K562 (cell line): ENCODE measurements around the gene GNAT3. TPM values are rescaled to one million over a fixed set of nuclear protein-coding genes. Genes with fewer than 3 reads are reported as not detected.

ENCODE experiments used
- ATAC-seq: fragments of 200-7000 bp; cut with Tn5 transposase; 3 replicates; pipeline ENCODE4 v1.9.1; 2020; ENCODE audit warnings: moderate library complexity
- BruUV-seq: library from RNA; stranded (reverse); fragments of 400-500 nt; replicated peaks from 2 replicates; lab custom pipeline; 2021; lab: Mats Ljungman, UMichigan
- CTCF ChIA-PET: fragments of 300-600 bp; formaldehyde crosslinking; extraction: SDS; loops from one replicate; lab custom pipeline; 2021; ENCODE audit warnings: low intra/inter-chr PET ratio; lab: Yijun Ruan, JAX
- POLR2A ChIA-PET: fragments of 300-600, 350-650 bp; sonication (Branson Sonifier 250); formaldehyde crosslinking; extraction: SDS; loops from one replicate; lab custom pipeline; 2021; ENCODE audit warnings: antibody characterized with exemption, inconsistent platforms; lab: Yijun Ruan, JAX
- DNase-seq, 4 experiments: peaks; one replicate each; pipeline versions ENCODE4 v3.0.0 to v3.0.0-alpha.2; 2011 to 2018; ENCODE audit warnings: low spot score in 3 of 4, mixed read lengths in 3 of 4; ENCODE audit errors: extremely low read depth in 1 of 4
- FAIRE-seq: peaks from 2 replicates; lab custom pipeline; 2011; peaks lifted over from hg19 to GRCh38; lab: Jason Lieb, UNC
- H2AFZ ChIP-seq: 2 replicates; pipeline ENCODE4 v1.6.0; 2011; ENCODE audit warnings: low read depth, low read length, control low read depth, inconsistent platforms
- H3K27ac ChIP-seq: fragments of 200-600 bp; 3 replicates; pipeline ENCODE4 v1.8.0; 2011; ENCODE audit warnings: low read depth, mild to moderate bottlenecking, control low read depth, inconsistent platforms, low read length, moderate library complexity, mixed read lengths; ENCODE audit errors: extremely low read depth
- H3K27me3 ChIP-seq, 2 experiments: fragments of 300-600 bp in 1 of 2; 2 replicates in 1 of 2; 3 replicates in 1 of 2; pipeline versions ENCODE4 v1.6.0 to v1.8.0; 2011; ENCODE audit warnings: inconsistent platforms in 2 of 2, low read length in 2 of 2, mild to moderate bottlenecking in 1 of 2, mixed read lengths in 1 of 2, moderate library complexity in 1 of 2; ENCODE audit not compliant: control insufficient read depth in 2 of 2, insufficient read depth in 2 of 2
- H3K36me3 ChIP-seq: fragments of 300-600 bp; 3 replicates; pipeline ENCODE4 v1.8.0; 2011; ENCODE audit warnings: mild to moderate bottlenecking, low read length, inconsistent platforms; ENCODE audit not compliant: control insufficient read depth, insufficient read depth
- H3K4me1 ChIP-seq, 2 experiments: fragments of 200-600 bp in 1 of 2; replicated peaks in 1 of 2; 2 replicates in 1 of 2; 3 replicates in 1 of 2; pipeline versions ENCODE4 v1.5.1 to v1.8.0; 2011; ENCODE audit warnings: inconsistent platforms in 2 of 2, low read length in 2 of 2, mild to moderate bottlenecking in 1 of 2, mixed read lengths in 1 of 2, moderate library complexity in 1 of 2; ENCODE audit not compliant: control insufficient read depth in 2 of 2, insufficient read depth in 2 of 2
- H3K4me2 ChIP-seq: 2 replicates; pipeline ENCODE4 v1.6.1; 2011; ENCODE audit warnings: low read length, control low read depth, inconsistent platforms, mixed read lengths; ENCODE audit not compliant: insufficient read depth
- H3K4me3 ChIP-seq: fragments of 200-600 bp; sonication (generic), shearing (Covaris generic); 2 replicates; pipeline ENCODE4 v1.5.1; 2016; ENCODE audit warnings: control low read depth, inconsistent platforms
- H3K79me2 ChIP-seq: fragments of 200-600 bp; 3 replicates; pipeline ENCODE4 v1.8.0; 2011; ENCODE audit warnings: low read length, inconsistent platforms; ENCODE audit not compliant: control insufficient read depth, insufficient read depth
- H3K9ac ChIP-seq, 2 experiments: 2 replicates each; pipeline versions ENCODE4 v1.6.0 to v1.6.1; 2011; ENCODE audit warnings: low read depth in 2 of 2, low read length in 2 of 2, control low read depth in 1 of 2, inconsistent platforms in 1 of 2, mild to moderate bottlenecking in 1 of 2, mixed read lengths in 1 of 2; ENCODE audit not compliant: insufficient read depth in 1 of 2
- H3K9me1 ChIP-seq: one replicate; pipeline ENCODE4 v1.6.0; 2011; ENCODE audit warnings: inconsistent platforms, mild to moderate bottlenecking, low read length, moderate library complexity; ENCODE audit not compliant: control insufficient read depth, insufficient read depth
- H3K9me3 ChIP-seq: replicated peaks from 2 replicates; pipeline ENCODE4 v1.5.1; 2011; ENCODE audit warnings: low read depth, low read length, inconsistent platforms; ENCODE audit not compliant: control insufficient read depth, insufficient read depth
- H4K20me1 ChIP-seq: replicated peaks from 2 replicates; pipeline ENCODE4 v1.6.1; 2011; ENCODE audit warnings: low read length, inconsistent platforms, mixed read lengths; ENCODE audit not compliant: control insufficient read depth, insufficient read depth
- ARNT ChIP-seq, 2 experiments: fragments of 450-650 bp; IDR thresholded peaks; 2 replicates each; pipeline ENCODE4 v1.6.1; 2016; ENCODE audit warnings: mild to moderate bottlenecking in 1 of 2
- DPF2 ChIP-seq: fragments of 450-650 bp; IDR thresholded peaks from 2 replicates; pipeline ENCODE4 v1.6.1; 2016
- FOSL1 ChIP-seq: fragments of 200-800 bp; sonication (Bioruptor generic); conservative IDR thresholded peaks from 2 replicates; pipeline ENCODE4 v1.6.1; 2016; ENCODE audit warnings: missing genetic modification characterization, missing compliant biosample characterization
- HNRNPK ChIP-seq: fragments of 200-400 bp; formaldehyde crosslinking; IDR thresholded peaks from one replicate; pipeline ENCODE4 v1.6.1; 2018; ENCODE audit warnings: mild to moderate bottlenecking, low read depth, low read length; ENCODE audit not compliant: poor library complexity, severe bottlenecking
- PTRF ChIP-seq: fragments of 450-650 bp; IDR thresholded peaks from 2 replicates; pipeline ENCODE4 v1.6.1; 2016; ENCODE audit warnings: mild to moderate bottlenecking, missing genetic modification characterization, missing compliant biosample characterization
- TCF7L2 ChIP-seq: fragments of 150-350 bp; IDR thresholded peaks from 2 replicates; pipeline ENCODE4 v1.6.1; 2016; ENCODE audit warnings: low read depth, mild to moderate bottlenecking, low read length, moderate library complexity
- ZFP91 ChIP-seq: sonication (generic); formaldehyde crosslinking; IDR thresholded peaks from 2 replicates; pipeline ENCODE4 v1.8.0; 2022; ENCODE audit warnings: mild to moderate bottlenecking, missing genetic modification reagents
- ZNF12 ChIP-seq: sonication (generic); formaldehyde crosslinking; IDR thresholded peaks from 2 replicates; pipeline ENCODE4 v1.4.0; 2020; ENCODE audit warnings: mild to moderate bottlenecking, missing genetic modification reagents
- ZNF133 ChIP-seq: fragments of 250-450 bp; sonication (Bioruptor Pico); IDR thresholded peaks from 2 replicates; pipeline ENCODE4 v1.4.0; 2020; ENCODE audit warnings: mild to moderate bottlenecking
- ZNF134 ChIP-seq: fragments of 250-450 bp; sonication (Bioruptor Pico); conservative IDR thresholded peaks from 2 replicates; pipeline ENCODE4 v1.4.0; 2020
- ZNF668 ChIP-seq: fragments of 250-450 bp; sonication (Bioruptor Pico); IDR thresholded peaks from 2 replicates; pipeline ENCODE4 v1.8.0; 2022; ENCODE audit warnings: mild to moderate bottlenecking, inconsistent platforms
- WGBS: fragments of 100-300 bp; shearing (Covaris generic); methylation state at CpG from one replicate; pipeline ENCODE4 v1.1.6; 2016; ENCODE audit warnings: low coverage, mixed read lengths; ENCODE audit not compliant: insufficient coverage; ENCODE audit errors: missing lambda C conversion rate; 5-methylcytosine and 5-hydroxymethylcytosine counted together
- in situ Hi-C: fragments of 300-500 bp; cut with MboI; formaldehyde crosslinking; loops from 4 replicates; pipeline ENCODE4 v1.15.0; 2018; ENCODE audit warnings: inconsistent platforms, mixed read lengths
- intact Hi-C: fragments of 100-400 bp; cut with micrococcal nuclease; formaldehyde crosslinking; loops from 2 replicates; pipeline ENCODE4 v1.14.2; 2022
- polyA plus RNA-seq, 8 experiments: library from polyadenylated mRNA; depleted of rRNA in 4 of 8; stranded (reverse) in 5 of 8; unstranded in 3 of 8; fragments of >200 nt; fragmentation: Nextera tagmentation in 2 of 8; fragmentation: Illumina TruSeq in 1 of 8; extraction: Ambion mirVana in 2 of 8; extraction: Trizol in 1 of 8; gene quantifications; 2 replicates each; pipeline versions ENCODE4 v1.2.1 to v1.2.3, GENCODE V29; 2011 to 2014; ENCODE audit warnings: inconsistent platforms in 1 of 8, missing spikeins in 1 of 8
- total RNA-seq, 7 experiments: library from RNA; depleted of rRNA in 6 of 7; stranded (reverse); fragments of >200 nt in 6 of 7; fragmentation: Illumina TruSeq in 2 of 7; extraction: Trizol in 2 of 7; gene quantifications; 2 replicates each; pipeline versions ENCODE4 v1.2.1 to v1.2.3, GENCODE V29; 2011 to 2021; ENCODE audit warnings: low replicate concordance in 1 of 7

GNAT3 gene
- total and polyA plus RNA-seq, 9 of the 15 experiments (the other 6 are each of a cell fraction or from before 2014, with no cell fraction given), result not detected

- CTCF ChIA-PET, result no interaction called here
- in situ Hi-C loops, result no loop called here
- H4K20me1 ChIP-seq, result no peaks in the 10 kb centered on the region
Measured at GRCh38 chr7:80412842-80413241, 99.0 kb downstream of the GNAT3 start.

More at GRCh38 chr7:80412842-80413241, 99.0 kb downstream of the GNAT3 start:
- Histone ChIP-seq H3K4me3 (no peak overlapping the region), H3K9me1 (no peaks in the 10 kb centered on the region), H3K9ac (no peak overlapping the region), H2AFZ (no peak overlapping the region), H3K4me1 (no peaks in the 10 kb centered on the region), H3K27ac (no peak overlapping the region), H3K79me2 (no peaks in the 10 kb centered on the region), H3K27me3 (no peaks in the 10 kb centered on the region), H3K9me3 (no peaks in the 10 kb centered on the region; the same call in 1 of the 2 replicates), H3K36me3 (no peaks in the 10 kb centered on the region), H3K4me2 (no peak overlapping the region)
- 4% methylated on average over 1 of the region's 1 CpG for whole genome bisulfite sequencing
- TF ChIP-seq ZFP91 (CRISPR knock-in tag) (no peak), TCF7L2 (no peak), ZNF133 (CRISPR knock-in tag) (no peak), ZNF668 (CRISPR knock-in tag) (no peak), PTRF (no peak), ZNF12 (no peak), ZNF134 (CRISPR knock-in tag) (no peak), DPF2 (no peak), FOSL1 (tag) (no peak), HNRNPK (no peak), ARNT (IDR thresholded peaks at IDR 0.05) (no peak)
- no peak for ATAC-seq
- no peak for FAIRE-seq
- DNase-seq, result no peak
- no TSS peak for BruUV-seq
- intact Hi-C loops, result no loop called here
- POLR2A ChIA-PET, result no interaction called here
